Hematopoietic multipotent progenitor cell treated with erythropoietin and hydrocortisone succinate and interleukin-3 and kit ligand, for 17 days (in vitro differentiated cells): Measurements from ENCODE around the gene TCF12.
A peak's percentile ranks its signal among the peaks of the same experiment; 100 is the strongest.

Experiments used
- DNase-seq: peaks from one replicate; pipeline ENCODE4 v3.0.0-alpha.2; 2015; ENCODE audit warnings: low spot score

Gene TCF12

GRCh38 chr15:57169643-57170042, 251.2 kb downstream of the TCF12 start:
- no peak for DNase-seq

DNA sequence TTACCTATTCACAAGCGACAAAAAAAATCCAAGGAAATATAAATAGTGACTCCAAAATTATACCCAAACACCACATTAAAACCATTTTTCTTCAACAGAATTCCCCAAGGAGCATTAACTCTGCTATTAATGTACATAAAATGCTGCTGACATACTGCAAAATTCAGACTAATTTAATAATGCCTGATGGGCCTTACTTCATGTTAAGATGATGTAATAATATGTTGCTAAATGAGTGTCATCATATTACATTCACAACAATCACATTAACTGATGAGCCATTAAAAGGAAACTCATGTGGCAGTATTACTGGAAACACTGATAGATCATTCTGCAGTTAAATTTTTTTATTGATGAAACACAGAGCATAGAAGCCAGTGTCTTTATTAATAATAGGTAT, 253.0 kb downstream of the TCF12 start:
- DNase-seq: no peak

DNA sequence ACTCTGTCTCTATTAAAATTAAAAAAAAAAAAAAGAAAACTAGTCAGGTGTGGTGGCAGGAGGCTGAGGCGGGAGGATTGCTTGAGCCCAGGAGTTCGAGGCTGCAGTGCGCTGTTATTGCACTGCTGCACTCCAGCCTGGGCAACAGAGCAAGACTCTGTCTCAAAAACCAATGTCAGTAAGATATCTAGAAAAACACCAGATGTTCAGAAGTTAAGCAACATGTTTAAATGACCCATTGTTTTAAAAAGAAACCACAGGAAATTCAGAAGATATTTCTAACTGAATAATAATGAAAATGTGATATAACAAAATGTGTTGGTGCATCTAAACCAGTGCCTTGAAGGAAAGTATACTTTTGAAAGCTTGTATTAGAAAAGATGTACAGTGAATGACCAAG, 254.5 kb downstream of the TCF12 start:
- DNase-seq: no peak

- DNase-seq: no peak
Measured at GRCh38 chr15:57183041-57183440, 264.6 kb downstream of the TCF12 start.

GRCh38 chr15:57183614-57184344, 265.3 kb downstream of the TCF12 start:
- no peak for DNase-seq

- no peak for DNase-seq
Measured at GRCh38 chr15:57184502-57184901, 266.1 kb downstream of the TCF12 start.

GRCh38 chr15:57185507-57186074, 267.1 kb downstream of the TCF12 start:
- no peak for DNase-seq

DNA sequence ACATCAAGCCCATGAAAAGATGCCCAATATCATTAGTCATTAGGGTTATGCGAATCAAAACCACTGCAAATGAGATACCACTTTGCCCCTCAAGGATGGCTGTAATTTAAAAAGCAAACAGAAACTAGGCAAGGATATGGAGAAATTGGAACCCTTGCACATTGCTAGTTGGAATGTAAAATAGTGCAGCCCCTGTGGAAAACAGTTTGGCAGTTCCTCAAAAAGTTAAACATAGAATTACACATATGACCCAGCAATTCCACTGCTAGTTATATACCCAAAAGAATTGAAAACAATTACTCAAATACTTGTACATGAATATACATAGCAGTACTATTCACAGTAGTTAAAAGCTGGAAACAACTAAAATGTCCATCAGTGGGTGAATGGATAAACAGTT, 271.0 kb downstream of the TCF12 start:
- DNase-seq: no peak

- DNase-seq: no peak
Measured at GRCh38 chr15:57190208-57190607, 271.8 kb downstream of the TCF12 start.

DNA sequence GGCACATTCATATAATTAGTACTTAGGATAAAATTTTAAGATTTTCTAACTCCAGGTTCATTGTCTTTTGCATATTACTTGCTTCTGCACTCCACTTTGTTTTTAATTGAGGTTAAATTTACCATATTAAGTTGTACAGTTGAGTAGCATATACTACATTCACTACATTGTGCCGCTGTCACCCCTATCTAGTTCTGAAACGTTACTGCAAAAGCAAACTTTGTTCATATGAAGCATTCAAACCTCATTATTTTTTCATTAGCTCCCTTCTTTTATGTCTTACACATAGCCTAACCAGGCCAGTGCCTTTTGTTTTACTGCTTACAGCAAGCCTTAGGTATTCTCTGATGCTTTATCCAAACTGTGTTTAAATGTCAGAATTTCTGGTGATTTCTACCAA, 274.7 kb downstream of the TCF12 start:
- DNase-seq: no peak

DNA sequence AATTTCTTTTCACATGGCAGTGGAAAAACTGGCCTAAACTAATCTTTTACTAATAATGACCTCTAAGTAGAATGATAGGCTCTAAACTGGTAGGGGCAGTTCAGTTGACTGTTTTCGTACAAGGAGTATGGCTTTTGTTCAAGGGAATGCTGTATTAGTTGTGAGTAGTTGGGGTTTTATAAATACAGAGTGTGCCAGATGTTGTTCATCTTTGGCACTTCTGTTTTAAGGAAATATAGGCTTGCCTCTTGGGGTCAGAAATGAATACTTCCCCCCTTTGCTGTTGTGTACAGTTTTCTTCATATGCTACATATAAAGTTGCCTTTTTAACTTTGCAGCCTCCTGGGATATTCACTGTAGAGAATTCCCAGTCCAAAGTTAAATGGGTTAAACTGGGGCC, 276.9 kb downstream of the TCF12 start:
- DNase-seq: no peak

- no peak for DNase-seq
Measured at GRCh38 chr15:57196865-57197264, 278.4 kb downstream of the TCF12 start.

DNA sequence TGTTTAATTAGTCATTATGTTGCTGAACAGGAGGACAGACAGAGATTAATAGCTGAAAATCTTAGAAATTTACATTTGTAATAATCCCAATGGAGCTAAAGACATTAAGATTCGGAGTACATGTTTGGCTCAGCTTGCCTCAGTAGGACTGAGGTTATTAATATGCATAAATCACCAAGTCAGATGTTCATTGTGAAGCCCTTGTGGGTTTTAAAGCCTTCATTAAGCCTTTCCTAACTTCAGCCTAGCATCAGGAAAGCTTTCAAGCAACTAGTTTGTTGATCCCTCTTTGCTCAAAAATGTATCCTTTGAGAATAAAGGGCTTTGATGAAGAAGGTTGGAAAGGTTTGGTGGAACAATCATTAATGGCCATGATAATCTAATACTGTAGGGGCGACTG, 279.7 kb downstream of the TCF12 start:
- no peak for DNase-seq

- no peak for DNase-seq
Measured at GRCh38 chr15:57198654-57199291, 280.3 kb downstream of the TCF12 start.

- no peak for DNase-seq
Measured at GRCh38 chr15:57201578-57201977, 283.1 kb downstream of the TCF12 start.

DNA sequence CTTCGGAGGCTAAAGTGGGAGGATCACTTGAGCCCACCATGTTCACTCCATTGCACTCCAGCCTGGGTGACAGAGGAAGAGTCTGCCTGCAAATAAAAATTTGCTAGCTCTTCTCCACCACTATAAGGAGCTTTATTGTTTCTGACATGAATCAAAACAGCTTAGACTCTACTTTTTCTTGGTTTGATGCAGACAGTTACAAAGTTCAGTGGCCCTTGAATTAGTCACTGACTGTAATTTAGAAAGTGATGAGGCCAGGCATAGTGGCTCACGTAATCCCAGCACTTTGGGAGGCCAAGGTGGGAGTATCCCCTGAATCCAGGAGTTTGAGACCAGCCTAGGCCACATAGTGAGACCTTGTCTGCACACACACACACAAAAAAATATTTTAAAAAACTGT, 285.5 kb downstream of the TCF12 start:
- no peak for DNase-seq

- no peak for DNase-seq
Measured at GRCh38 chr15:57205027-57205855, 286.8 kb downstream of the TCF12 start.

GRCh38 chr15:57205996-57206395, 287.6 kb downstream of the TCF12 start:
- DNase-seq: no peak

DNA sequence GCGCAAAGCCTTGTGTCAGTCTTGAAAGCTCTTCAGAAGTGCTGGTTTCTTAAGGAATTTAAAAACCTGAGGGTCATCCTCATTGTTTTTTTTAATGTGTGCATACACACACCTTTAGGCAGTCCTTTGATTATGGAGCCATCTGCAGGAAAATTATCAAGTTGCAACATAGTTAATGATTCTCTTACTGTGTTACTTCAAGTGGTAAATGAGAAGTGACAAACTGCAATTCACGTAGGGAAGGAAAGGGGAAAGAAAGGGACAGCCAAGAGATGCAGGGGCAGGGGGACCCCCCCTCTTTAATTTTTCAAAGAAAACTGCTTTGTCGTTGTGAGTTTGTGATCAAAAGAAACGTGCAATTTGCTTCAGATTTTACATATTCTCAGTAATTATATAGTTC, 295.4 kb downstream of the TCF12 start:
- DNase-seq: peak; percentile 15

GRCh38 chr15:57215326-57215725, 296.9 kb downstream of the TCF12 start:
- no peak for DNase-seq

DNA sequence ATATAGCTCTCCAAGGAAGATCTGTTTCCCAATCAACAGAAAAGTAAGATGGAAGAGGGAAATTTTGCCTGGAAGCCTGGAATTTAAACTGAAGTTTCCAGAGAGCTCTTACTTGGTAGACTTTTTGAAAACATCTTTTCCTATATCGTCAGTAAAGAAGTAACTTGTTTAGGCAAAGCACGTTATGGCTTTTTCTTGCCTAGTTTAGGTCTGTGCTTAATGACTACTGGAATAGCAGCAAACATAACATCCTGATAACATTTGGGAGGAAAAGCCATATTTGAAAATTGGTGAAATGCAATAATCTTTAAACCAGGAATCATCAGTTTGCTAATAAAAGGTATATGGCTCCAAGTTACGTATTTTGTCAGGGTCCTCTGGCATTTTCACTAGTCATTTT, 297.4 kb downstream of the TCF12 start:
- no peak for DNase-seq

GRCh38 chr15:57216288-57216687, 297.8 kb downstream of the TCF12 start:
- DNase-seq: no peak
